H9 (cell line): ENCODE measurements around the gene ARSG. TPM values are rescaled to one million over a fixed set of nuclear protein-coding genes. Genes with fewer than 3 reads are reported as not detected.

Experiments used
- DNase-seq: peaks from one replicate; pipeline ENCODE4 v3.0.0-alpha.2; 2017
- H2AFZ ChIP-seq: one replicate; pipeline ENCODE4 v1.6.1; 2013; ENCODE audit warnings: mild to moderate bottlenecking, low read length, control low read depth, moderate library complexity
- H2AK5ac ChIP-seq: 2 replicates; pipeline ENCODE4 v1.6.1; 2013; ENCODE audit warnings: low read length, control low read depth, mixed read lengths; ENCODE audit not compliant: insufficient read length
- H2BK120ac ChIP-seq: one replicate; pipeline ENCODE4 v1.6.1; 2013; ENCODE audit warnings: low read depth, mild to moderate bottlenecking, low read length, control low read depth, inconsistent platforms; ENCODE audit not compliant: poor library complexity, severe bottlenecking
- H2BK12ac ChIP-seq: 2 replicates; pipeline ENCODE4 v1.6.1; 2013; ENCODE audit warnings: low read length, control low read depth, mixed read lengths, low read depth; ENCODE audit not compliant: insufficient read length
- H2BK15ac ChIP-seq: 2 replicates; pipeline ENCODE4 v1.6.1; 2013; ENCODE audit warnings: low read depth, low read length, control low read depth
- H2BK20ac ChIP-seq: one replicate; pipeline ENCODE4 v1.6.1; 2013; ENCODE audit warnings: low read depth, mild to moderate bottlenecking, low read length, control low read depth, inconsistent platforms; ENCODE audit not compliant: poor library complexity, severe bottlenecking
- H2BK5ac ChIP-seq: 2 replicates; pipeline ENCODE4 v1.6.1; 2013; ENCODE audit warnings: low read length, control low read depth, mixed read lengths; ENCODE audit not compliant: insufficient read length
- H3K14ac ChIP-seq: 2 replicates; pipeline ENCODE4 v1.6.1; 2013; ENCODE audit warnings: low read length, control low read depth; ENCODE audit not compliant: insufficient read depth
- H3K18ac ChIP-seq: 2 replicates; pipeline ENCODE4 v1.6.1; 2013; ENCODE audit warnings: low read depth, mild to moderate bottlenecking, mixed read lengths, low read length, control low read depth; ENCODE audit not compliant: insufficient read length
- H3K23ac ChIP-seq: 2 replicates; pipeline ENCODE4 v1.6.1; 2013; ENCODE audit warnings: low read length, control low read depth, mixed read lengths, low read depth; ENCODE audit not compliant: insufficient read length
- H3K23me2 ChIP-seq: 2 replicates; pipeline ENCODE4 v1.6.1; 2013; ENCODE audit warnings: low read depth, mild to moderate bottlenecking, mixed read lengths, low read length, control low read depth; ENCODE audit not compliant: insufficient read length, poor library complexity, severe bottlenecking
- H3K27ac ChIP-seq: 2 replicates; pipeline ENCODE4 v1.5.1; 2013; ENCODE audit warnings: low read length, control low read depth, mixed read lengths, low read depth; ENCODE audit not compliant: insufficient read length
- H3K27me3 ChIP-seq: 2 replicates; pipeline ENCODE4 v1.6.1; 2013; ENCODE audit warnings: low read length, control low read depth, inconsistent platforms; ENCODE audit not compliant: insufficient read depth
- H3K4ac ChIP-seq: 2 replicates; pipeline ENCODE4 v1.6.1; 2013; ENCODE audit warnings: low read depth, mild to moderate bottlenecking, control low read depth, inconsistent platforms, low read length, moderate library complexity
- H3K4me1 ChIP-seq: 2 replicates; pipeline ENCODE4 v1.6.1; 2013; ENCODE audit warnings: low read length, control low read depth, inconsistent platforms; ENCODE audit not compliant: insufficient read depth
- H3K4me2 ChIP-seq: 2 replicates; pipeline ENCODE4 v1.6.1; 2013; ENCODE audit warnings: low read length, control low read depth, mixed read lengths; ENCODE audit not compliant: insufficient read length, insufficient read depth
- H3K56ac ChIP-seq: 2 replicates; pipeline ENCODE4 v1.6.1; 2013; ENCODE audit warnings: low read depth, mild to moderate bottlenecking, mixed read lengths, low read length, control low read depth; ENCODE audit not compliant: insufficient read length
- H3K79me1 ChIP-seq: 2 replicates; pipeline ENCODE4 v1.6.1; 2013; ENCODE audit warnings: low read depth, mild to moderate bottlenecking, moderate library complexity, low read length, control low read depth, inconsistent platforms; ENCODE audit not compliant: insufficient read depth, poor library complexity, severe bottlenecking
- H3K79me2 ChIP-seq: 2 replicates; pipeline ENCODE4 v1.6.1; 2013; ENCODE audit warnings: low read length, control low read depth, inconsistent platforms; ENCODE audit not compliant: insufficient read depth
- H3K9ac ChIP-seq: 2 replicates; pipeline ENCODE4 v1.6.1; 2013; ENCODE audit warnings: low read length, control low read depth, mixed read lengths; ENCODE audit not compliant: insufficient read length; ENCODE audit errors: extremely low read depth
- H3K9me3 ChIP-seq: one replicate; pipeline ENCODE4 v1.6.1; 2013; ENCODE audit warnings: low read depth, low read length, inconsistent platforms; ENCODE audit not compliant: control insufficient read depth
- H3T11ph ChIP-seq: one replicate; pipeline ENCODE4 v1.6.1; 2013; ENCODE audit warnings: mild to moderate bottlenecking, low read length, control low read depth, inconsistent platforms
- H4K20me1 ChIP-seq: one replicate; pipeline ENCODE4 v1.6.1; 2013; ENCODE audit not compliant: control insufficient read depth, insufficient read length, insufficient read depth
- H4K5ac ChIP-seq: 2 replicates; pipeline ENCODE4 v1.6.1; 2013; ENCODE audit warnings: low read depth, mild to moderate bottlenecking, mixed read lengths, low read length, control low read depth; ENCODE audit not compliant: insufficient read length
- H4K8ac ChIP-seq: replicated peaks from 2 replicates; pipeline ENCODE4 v1.6.1; 2013; ENCODE audit warnings: low read length, control low read depth, mixed read lengths, low read depth; ENCODE audit not compliant: insufficient read length
- H4K91ac ChIP-seq: 2 replicates; pipeline ENCODE4 v1.6.1; 2013; ENCODE audit warnings: low read depth, mild to moderate bottlenecking, moderate library complexity, mixed read lengths, low read length, control low read depth; ENCODE audit not compliant: insufficient read length
- H3K27ac Mint-ChIP-seq, 3 experiments: 2 replicates in 2 of 3; 3 replicates in 1 of 3; pipeline ENCODE4 v1.8.0; 2020 to 2021; ENCODE audit warnings: mixed read lengths in 3 of 3, mild to moderate bottlenecking in 1 of 3, moderate library complexity in 1 of 3
- H3K27me3 Mint-ChIP-seq: 2 replicates; pipeline ENCODE4 v1.8.0; 2021; ENCODE audit warnings: low read depth, mild to moderate bottlenecking, moderate library complexity, mixed read lengths
- H3K36me3 Mint-ChIP-seq, 3 experiments: 2 replicates in 2 of 3; 3 replicates in 1 of 3; pipeline ENCODE4 v1.8.0; 2020 to 2021; ENCODE audit warnings: low read depth in 3 of 3, mixed read lengths in 3 of 3; ENCODE audit not compliant: insufficient read depth in 1 of 3
- H3K4me1 Mint-ChIP-seq, 2 experiments: 2 replicates each; pipeline ENCODE4 v1.8.0; 2020; ENCODE audit warnings: mixed read lengths in 2 of 2
- H3K4me3 Mint-ChIP-seq, 2 experiments: 2 replicates in 1 of 2; 3 replicates in 1 of 2; pipeline ENCODE4 v1.8.0; 2020 to 2021; ENCODE audit warnings: mild to moderate bottlenecking in 2 of 2, mixed read lengths in 2 of 2, moderate library complexity in 1 of 2
- H3K9me3 Mint-ChIP-seq, 2 experiments: 2 replicates in 1 of 2; 3 replicates in 1 of 2; pipeline ENCODE4 v1.8.0; 2020; ENCODE audit warnings: mild to moderate bottlenecking in 2 of 2, mixed read lengths in 2 of 2, moderate library complexity in 1 of 2
- CTCF ChIP-seq: fragments of 200-600 bp; sonication (generic); conservative IDR thresholded peaks from 3 replicates; pipeline ENCODE4 v1.8.0; 2021; ENCODE audit warnings: antibody characterized with exemption, mild to moderate bottlenecking
- WGBS: extraction: QIAGEN DNeasy Blood & Tissue Kit; methylation state at CpG from one replicate; pipeline ENCODE4 v1.1.7; 2013; ENCODE audit warnings: missing lambda C conversion rate, low lambda C conversion rate, mixed read lengths; ENCODE audit not compliant: insufficient read length; ENCODE audit errors: extremely low coverage; 5-methylcytosine and 5-hydroxymethylcytosine counted together
- total RNA-seq: library from RNA; stranded (reverse); gene quantifications from 2 replicates; pipeline ENCODE4 v1.2.1, GENCODE V29; 2021

ARSG gene
- total RNA-seq, 1 experiment from 2014 or later, result 3.6 TPM

GRCh38 chr17:68384471-68384870 is 93.2 kb downstream of the ARSG start:
- Histone ChIP-seq H2AFZ (no peak overlapping the region), H2BK5ac (no peak overlapping the region), H3K4me1 (no peaks in the 10 kb centered on the region), H2BK15ac (no peak overlapping the region), H3K18ac (no peak overlapping the region), H2BK12ac (no peak overlapping the region), H3K23me2 (no peaks in the 10 kb centered on the region), H4K8ac (no peak overlapping the region), H3K4ac (no peak overlapping the region), H3K9me3 (no peaks in the 10 kb centered on the region), H2BK120ac (no peak overlapping the region), H4K20me1 (no peaks in the 10 kb centered on the region), H3K9ac (no peak overlapping the region), H3K56ac (no peak overlapping the region), H3K14ac (no peak overlapping the region), H2BK20ac (no peak overlapping the region), H3K27me3 (no peaks in the 10 kb centered on the region), H4K91ac (no peak overlapping the region), H3K23ac (no peak overlapping the region), H2AK5ac (no peak overlapping the region), H4K5ac (no peak overlapping the region), H3T11ph (no peak overlapping the region), H3K79me2 (no peaks in the 10 kb centered on the region), H3K79me1 (no peaks in the 10 kb centered on the region), H3K4me2 (no peak overlapping the region), H3K27ac (no peak overlapping the region)
- Mint-ChIP-seq H3K36me3 (no peaks in the 10 kb centered on the region; a peak in 1 of 7 replicates), H3K4me3 (no peak overlapping the region), H3K9me3 (no peaks in the 10 kb centered on the region), H3K27ac (no peak overlapping the region), H3K27me3 (peaks cover 3% of the 10 kb centered on the region; the same call in 1 of the 2 replicates), H3K4me1 (peaks cover 3 to 11% of the 10 kb centered on the region in 2 experiments)
- TF ChIP-seq CTCF, result no peak
- WGBS, result no CpG with 5 or more reads among the region's 1 CpG
- DNase-seq, result no peak
